GM23248 (cell line): ENCODE results near the gene ANKRD36.
"Not testable (repeated sequence)": the region's sequence is repeated elsewhere in the genome, so short reads cannot be mapped to it uniquely, and the experiment has no call there.

ENCODE experiments used
- EZH2 ChIP-seq: fragments of 200-600 bp; sonication (generic); IDR thresholded peaks from 2 replicates; pipeline ENCODE4 v1.6.1; 2018; ENCODE audit warnings: antibody characterized with exemption, mild to moderate bottlenecking; ENCODE audit not compliant: insufficient read depth, poor library complexity, severe bottlenecking
- EZH2phosphoT487 ChIP-seq: fragments of 200-600 bp; sonication (generic); IDR thresholded peaks from 2 replicates; pipeline ENCODE4 v1.6.1; 2018; ENCODE audit warnings: antibody characterized with exemption, moderate library complexity, mild to moderate bottlenecking, low read depth; ENCODE audit not compliant: insufficient read depth

DNA sequence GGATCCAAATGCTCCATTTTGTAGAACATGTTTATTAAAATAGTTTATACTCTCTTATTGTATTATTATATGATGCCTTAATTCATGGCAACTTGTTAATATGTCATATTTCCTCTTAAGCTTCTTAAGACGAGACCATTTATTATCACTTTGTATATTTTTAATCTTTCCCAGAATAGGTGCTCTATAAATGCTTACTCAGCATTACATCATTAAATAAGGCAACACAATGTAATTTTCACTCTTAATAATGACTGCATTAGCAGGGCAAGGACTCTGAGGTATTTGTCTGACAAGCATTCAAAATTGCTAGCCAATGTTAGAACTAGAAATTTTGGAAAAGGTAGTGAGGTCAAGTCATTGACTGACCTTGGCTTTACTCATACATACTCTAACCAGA lies 180.7 kb downstream of the ANKRD36 start:
- not testable (repeated sequence) for TF ChIP-seq EZH2phosphoT487, EZH2
